ENCODE data around the gene COL4A2.

- TF ChIP-seq, protein P1, sequence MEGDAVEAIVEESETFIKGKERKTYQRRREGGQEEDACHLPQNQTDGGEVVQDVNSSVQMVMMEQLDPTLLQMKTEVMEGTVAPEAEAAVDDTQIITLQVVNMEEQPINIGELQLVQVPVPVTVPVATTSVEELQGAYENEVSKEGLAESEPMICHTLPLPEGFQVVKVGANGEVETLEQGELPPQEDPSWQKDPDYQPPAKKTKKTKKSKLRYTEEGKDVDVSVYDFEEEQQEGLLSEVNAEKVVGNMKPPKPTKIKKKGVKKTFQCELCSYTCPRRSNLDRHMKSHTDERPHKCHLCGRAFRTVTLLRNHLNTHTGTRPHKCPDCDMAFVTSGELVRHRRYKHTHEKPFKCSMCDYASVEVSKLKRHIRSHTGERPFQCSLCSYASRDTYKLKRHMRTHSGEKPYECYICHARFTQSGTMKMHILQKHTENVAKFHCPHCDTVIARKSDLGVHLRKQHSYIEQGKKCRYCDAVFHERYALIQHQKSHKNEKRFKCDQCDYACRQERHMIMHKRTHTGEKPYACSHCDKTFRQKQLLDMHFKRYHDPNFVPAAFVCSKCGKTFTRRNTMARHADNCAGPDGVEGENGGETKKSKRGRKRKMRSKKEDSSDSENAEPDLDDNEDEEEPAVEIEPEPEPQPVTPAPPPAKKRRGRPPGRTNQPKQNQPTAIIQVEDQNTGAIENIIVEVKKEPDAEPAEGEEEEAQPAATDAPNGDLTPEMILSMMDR (IDR thresholded peaks at IDR 0.05) = no peak
- no peak for TF ChIP-seq POLR2A (IDR thresholded peaks at IDR 0.05)
Observed at GRCh38 chr13:110328573-110328972, 21.5 kb downstream of the COL4A2 start.
